Endodermal cell (in vitro differentiated cells): ENCODE results near the gene ANKRD37. TPM values are rescaled to one million over a fixed set of nuclear protein-coding genes. Genes with fewer than 3 reads are reported as not detected.

ENCODE experiments used
- DNase-seq: peaks from one replicate; pipeline ENCODE4 v3.0.0-alpha.2; 2017
- H3K27ac ChIP-seq: 2 replicates; pipeline ENCODE4 v1.5.1; 2013; ENCODE audit warnings: mild to moderate bottlenecking, low read depth, low read length, moderate library complexity
- H3K27me3 ChIP-seq: 2 replicates; pipeline ENCODE4 v1.6.1; 2013; ENCODE audit warnings: mild to moderate bottlenecking, low read length, moderate library complexity; ENCODE audit not compliant: insufficient read depth, control insufficient read depth, poor library complexity, severe bottlenecking
- H3K36me3 ChIP-seq: 2 replicates; pipeline ENCODE4 v1.7.0; 2013; ENCODE audit warnings: mild to moderate bottlenecking, low read length, moderate library complexity; ENCODE audit not compliant: control insufficient read depth, insufficient read depth
- H3K4me1 ChIP-seq: one replicate; pipeline ENCODE4 v1.7.0; 2013; ENCODE audit warnings: low read length; ENCODE audit not compliant: control insufficient read depth, insufficient read depth
- H3K4me3 ChIP-seq: 2 replicates; pipeline ENCODE4 v1.5.1; 2013; ENCODE audit warnings: mild to moderate bottlenecking, low read length, moderate library complexity
- H3K9ac ChIP-seq: 2 replicates; pipeline ENCODE4 v1.6.1; 2013; ENCODE audit warnings: mild to moderate bottlenecking, low read length, moderate library complexity; ENCODE audit not compliant: poor library complexity, severe bottlenecking; ENCODE audit errors: extremely low read depth
- H3K9me3 ChIP-seq: 2 replicates; pipeline ENCODE4 v1.6.1; 2013; ENCODE audit warnings: mild to moderate bottlenecking, low read length, moderate library complexity; ENCODE audit not compliant: control insufficient read depth
- H3K27ac Mint-ChIP-seq: 2 replicates; pipeline ENCODE4 v1.8.0; 2020; ENCODE audit warnings: mixed read lengths
- H3K27me3 Mint-ChIP-seq: 2 replicates; pipeline ENCODE4 v1.8.0; 2021; ENCODE audit warnings: mild to moderate bottlenecking, mixed read lengths; ENCODE audit not compliant: insufficient read depth
- H3K36me3 Mint-ChIP-seq: 2 replicates; pipeline ENCODE4 v1.8.0; 2020; ENCODE audit warnings: low read depth, mixed read lengths
- H3K4me1 Mint-ChIP-seq: 2 replicates; pipeline ENCODE4 v1.8.0; 2020; ENCODE audit warnings: mixed read lengths
- H3K4me3 Mint-ChIP-seq: 2 replicates; pipeline ENCODE4 v1.8.0; 2020; ENCODE audit warnings: mild to moderate bottlenecking, moderate library complexity, mixed read lengths
- H3K9me3 Mint-ChIP-seq: 2 replicates; pipeline ENCODE4 v1.8.0; 2020; ENCODE audit warnings: mild to moderate bottlenecking, mixed read lengths
- CTCF ChIP-seq: fragments of 200-600 bp; sonication (generic); conservative IDR thresholded peaks from 2 replicates; pipeline ENCODE4 v1.5.0; 2021; ENCODE audit warnings: antibody characterized with exemption, mild to moderate bottlenecking
- WGBS, 2 experiments: methylation state at CpG; one replicate each; pipeline versions ENCODE4 v1.1.5 to v1.1.7; 2013; ENCODE audit warnings: missing lambda C conversion rate in 2 of 2, mixed read lengths in 1 of 2; ENCODE audit not compliant: insufficient coverage in 1 of 2, insufficient read length in 1 of 2; 5-methylcytosine and 5-hydroxymethylcytosine counted together
- total RNA-seq, 2 donors: library from RNA; stranded (reverse); fragmentation: NEBNext Ultra II Directional in 1 of 2; extraction: Animal tissue kit (Norgen Biotek cat#: 25700) in 1 of 2; gene quantifications; 2 replicates in 1 of 2; 3 replicates in 1 of 2; pipeline ENCODE4 v1.2.1, GENCODE V29; 2021

The ANKRD37 gene
- total RNA-seq, 2 donors from 2014 or later = 0.95 to 1.3 TPM

DNA sequence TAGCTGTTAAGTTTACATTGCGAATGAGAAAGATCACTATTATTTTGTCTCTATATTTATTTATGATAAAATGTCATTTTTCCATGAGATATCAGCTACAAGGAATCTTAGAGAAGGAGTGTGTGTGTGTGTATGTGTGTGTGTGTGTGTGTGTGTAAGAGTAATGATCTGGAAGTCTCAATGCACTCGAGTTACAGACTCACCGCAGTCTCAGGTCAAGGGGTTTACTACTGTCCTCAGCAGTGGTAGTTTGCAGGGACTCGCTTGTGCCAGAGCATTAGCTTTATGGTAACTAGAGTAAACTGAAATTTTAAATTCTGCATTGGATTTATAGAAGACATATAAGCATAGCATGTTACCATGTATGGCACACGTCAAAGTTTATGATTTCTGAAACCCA lies 31.8 kb upstream of the ANKRD37 start:
- H3K27ac ChIP-seq = no peak overlapping the region
- no peak overlapping the region for H3K4me3 ChIP-seq
- H3K4me1 ChIP-seq = peaks cover 2% of the 10 kb centered on the region
- H3K4me3 Mint-ChIP-seq = no peak overlapping the region
- 94 to 100% methylated on average over 3 to 4 of the region's 5 CpGs for WGBS, 2 experiments
- TF ChIP-seq CTCF = no peak
- H3K4me1 Mint-ChIP-seq = peaks cover 4% of the 10 kb centered on the region
- no peaks in the 10 kb centered on the region for H3K9me3 ChIP-seq
- peaks cover 35% of the 10 kb centered on the region for H3K36me3 Mint-ChIP-seq
- H3K36me3 ChIP-seq = peaks cover 30% of the 10 kb centered on the region
- no peak overlapping the region for H3K9ac ChIP-seq
- DNase-seq = no peak
- no peaks in the 10 kb centered on the region for H3K27me3 Mint-ChIP-seq
- no peak overlapping the region for H3K27ac Mint-ChIP-seq
- H3K27me3 ChIP-seq = no peaks in the 10 kb centered on the region
- H3K9me3 Mint-ChIP-seq = no peaks in the 10 kb centered on the region

DNA sequence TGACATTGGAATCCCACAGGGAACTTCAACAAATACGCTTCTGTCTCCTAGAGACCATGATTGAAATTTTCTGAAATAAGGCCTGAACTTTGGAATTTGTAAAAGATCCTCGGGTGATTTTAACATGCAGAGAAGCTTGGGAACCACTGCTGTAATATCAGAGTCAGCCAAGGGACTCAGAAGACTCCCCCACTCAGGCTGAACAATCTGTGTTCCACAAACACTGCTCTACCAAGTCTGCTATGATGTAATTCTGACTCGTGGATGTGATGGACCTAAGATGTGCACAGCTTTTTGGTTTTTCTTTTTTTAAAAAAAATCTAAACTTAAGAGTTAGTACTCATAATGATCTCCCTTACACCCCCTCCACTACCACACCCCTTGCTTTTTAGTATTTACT lies 26.9 kb upstream of the ANKRD37 start:
- H3K9me3 Mint-ChIP-seq = no peaks in the 10 kb centered on the region

GRCh38 chr4:185370268-185370949 lies 26.2 kb upstream of the ANKRD37 start:
- H3K4me1 Mint-ChIP-seq = peaks cover 22% of the 10 kb centered on the region
- peak overlapping the region; percentile 44 for H3K4me3 ChIP-seq
- 91 to 92% methylated on average over 9 to 11 of the region's 11 CpGs for WGBS, 2 experiments

More for the DNA sequence above, 26.9 kb upstream of the ANKRD37 start:
- Histone ChIP-seq H3K9me3 (no peaks in the 10 kb centered on the region), H3K36me3 (peaks cover 25% of the 10 kb centered on the region), H3K27ac (peak overlapping the region; percentile 29), H3K9ac (no peak overlapping the region), H3K4me3 (peak overlapping the region; percentile 44), H3K27me3 (peaks cover 16% of the 10 kb centered on the region), H3K4me1 (peaks cover 7% of the 10 kb centered on the region)
- Mint-ChIP-seq H3K27ac (no peak overlapping the region), H3K4me3 (no peak overlapping the region), H3K4me1 (peaks cover 22% of the 10 kb centered on the region), H3K27me3 (peaks cover 29% of the 10 kb centered on the region), H3K36me3 (peaks cover 37% of the 10 kb centered on the region)
- DNase-seq = no peak
- TF ChIP-seq CTCF = no peak
- WGBS, 2 experiments = 96 to 100% methylated on average over 2 to 3 of the region's 3 CpGs

More at GRCh38 chr4:185370268-185370949, 26.2 kb upstream of the ANKRD37 start:
- Mint-ChIP-seq H3K36me3 (peaks cover 37% of the 10 kb centered on the region), H3K9me3 (no peaks in the 10 kb centered on the region), H3K27me3 (peaks cover 33% of the 10 kb centered on the region), H3K4me3 (no peak overlapping the region), H3K27ac (no peak overlapping the region)
- Histone ChIP-seq H3K4me1 (peaks cover 7% of the 10 kb centered on the region), H3K9me3 (no peaks in the 10 kb centered on the region), H3K27me3 (peaks cover 19% of the 10 kb centered on the region), H3K9ac (no peak overlapping the region), H3K27ac (peak overlapping the region; percentile 29), H3K36me3 (peaks cover 25% of the 10 kb centered on the region)
- TF ChIP-seq CTCF = no peak
- DNase-seq = no peak
